Thyroid gland (tissue), 4 donors: ENCODE measurements around the gene HSD11B2.

ENCODE experiments used
- POLR2A ChIP-seq, 2 donors: fragments of 450-650 bp; IDR thresholded peaks; one replicate each; pipeline ENCODE4 v1.6.1; 2017; ENCODE audit warnings: antibody characterized with exemption in 2 of 2, mild to moderate bottlenecking in 2 of 2, moderate library complexity in 1 of 2
- TF ChIP-seq, protein P1 (sequence below), 6 experiments: fragments of 200-600 bp in 3 of 6; fragments of 450-650 bp in 3 of 6; sonication (generic) in 3 of 6; IDR thresholded peaks; one replicate each; pipeline ENCODE4 v1.5.1; 2016 to 2019; ENCODE audit warnings: antibody characterized with exemption in 6 of 6, mild to moderate bottlenecking in 2 of 6, inconsistent platforms in 1 of 6, moderate library complexity in 1 of 6

GRCh38 chr16:67421030-67421429 lies 9.9 kb upstream of the HSD11B2 start:
- TF ChIP-seq, protein P1, sequence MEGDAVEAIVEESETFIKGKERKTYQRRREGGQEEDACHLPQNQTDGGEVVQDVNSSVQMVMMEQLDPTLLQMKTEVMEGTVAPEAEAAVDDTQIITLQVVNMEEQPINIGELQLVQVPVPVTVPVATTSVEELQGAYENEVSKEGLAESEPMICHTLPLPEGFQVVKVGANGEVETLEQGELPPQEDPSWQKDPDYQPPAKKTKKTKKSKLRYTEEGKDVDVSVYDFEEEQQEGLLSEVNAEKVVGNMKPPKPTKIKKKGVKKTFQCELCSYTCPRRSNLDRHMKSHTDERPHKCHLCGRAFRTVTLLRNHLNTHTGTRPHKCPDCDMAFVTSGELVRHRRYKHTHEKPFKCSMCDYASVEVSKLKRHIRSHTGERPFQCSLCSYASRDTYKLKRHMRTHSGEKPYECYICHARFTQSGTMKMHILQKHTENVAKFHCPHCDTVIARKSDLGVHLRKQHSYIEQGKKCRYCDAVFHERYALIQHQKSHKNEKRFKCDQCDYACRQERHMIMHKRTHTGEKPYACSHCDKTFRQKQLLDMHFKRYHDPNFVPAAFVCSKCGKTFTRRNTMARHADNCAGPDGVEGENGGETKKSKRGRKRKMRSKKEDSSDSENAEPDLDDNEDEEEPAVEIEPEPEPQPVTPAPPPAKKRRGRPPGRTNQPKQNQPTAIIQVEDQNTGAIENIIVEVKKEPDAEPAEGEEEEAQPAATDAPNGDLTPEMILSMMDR (IDR thresholded peaks at IDR 0.05): no peak
- TF ChIP-seq POLR2A (IDR thresholded peaks at IDR 0.05): no peak
